Measurements from ENCODE around the gene TOR1B. TPM values are rescaled to one million over a fixed set of nuclear protein-coding genes. Genes with fewer than 3 reads are reported as not detected.

Gene TOR1B
- total and polyA plus RNA-seq, 4 donors = 12.8 to 31.9 (median 17.8) TPM

DNA sequence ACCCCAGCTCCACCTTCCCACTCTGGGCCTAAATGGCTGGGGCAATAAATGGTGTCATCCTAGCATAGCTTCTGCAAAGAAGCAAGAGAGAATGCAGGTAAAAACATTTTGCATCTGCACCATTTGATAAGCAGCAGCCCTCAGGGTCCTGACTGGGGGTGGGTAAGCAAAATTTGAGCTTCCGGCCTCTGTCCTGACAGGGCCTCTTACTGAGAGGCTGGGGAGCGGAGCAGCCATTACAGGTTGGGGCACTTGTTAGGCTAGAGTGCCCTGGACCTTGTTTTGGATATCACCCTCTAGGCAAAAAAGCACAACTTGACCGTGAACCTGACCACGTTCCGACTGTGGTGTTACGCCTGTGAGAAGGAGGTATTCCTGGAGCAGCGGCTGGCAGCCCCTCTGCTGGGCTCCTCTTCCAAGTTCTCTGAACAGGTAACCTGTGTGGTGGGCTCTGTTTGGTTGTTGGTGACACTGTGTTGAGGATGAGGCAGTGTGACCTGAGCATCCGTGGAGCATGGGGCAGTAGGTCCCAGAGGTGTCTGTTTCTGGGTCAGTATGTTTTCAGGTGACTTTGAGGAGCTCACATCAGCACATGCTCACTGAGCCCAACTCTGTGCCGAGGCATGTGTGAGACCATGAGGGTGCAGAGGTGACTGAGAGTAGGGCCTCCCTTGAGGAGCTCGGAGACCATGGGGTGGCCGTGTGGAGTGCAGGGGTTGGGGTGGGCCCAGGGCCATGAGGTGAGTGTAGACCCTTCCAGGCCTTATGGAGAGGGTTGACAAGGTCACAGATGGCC, 55.4 kb downstream of the TOR1B start:
- TF ChIP-seq FOXA2 (IDR thresholded peaks at IDR 0.05) = no peak
- Histone ChIP-seq H3K4me3 (ENCODE audit: low read depth in 1 of 3, low read length in 3 of 3) (no peak overlapping the region), H3K4me1 (ENCODE audit: control insufficient read depth in 4 of 4, insufficient read depth in 4 of 4, low read length in 3 of 4) (peaks cover 0 to 3% (median 0%) of the 10 kb centered on the region in 4 donors), H3K9me3 (ENCODE audit: control insufficient read depth in 4 of 4, low read length in 3 of 4) (no peaks in the 10 kb centered on the region), H3K27ac (ENCODE audit: low read depth in 1 of 2, low read length in 2 of 2) (no peak overlapping the region), H3K36me3 (ENCODE audit: control insufficient read depth in 4 of 4, insufficient read depth in 3 of 4, low read depth in 1 of 4, low read length in 3 of 4) (peaks cover 12 to 62% (median 26%) of the 10 kb centered on the region in 4 donors), H3K27me3 (ENCODE audit: control insufficient read depth in 4 of 4, insufficient read depth in 4 of 4, low read length in 3 of 4) (no peaks in the 10 kb centered on the region), H3K9ac (ENCODE audit: low read depth in 1 of 2, low read length in 2 of 2) (no peak overlapping the region)
- 89% methylated on average over 11 of the region's 11 CpGs for WGBS
- peak; percentile 29 for DNase-seq (ENCODE audit: low spot score)

Other genes starting within 250 kb of the TOR1B start
- under 1 TPM in 1 of 2 donors, not detected in 1; 0.23 TPM for gene C9orf50, start 182.1 kb upstream of the TOR1B start, total RNA-seq
- gene C9orf50, start 182.1 kb upstream of the TOR1B start, polyA plus RNA-seq = not detected
- gene NTMT1, start 177.0 kb upstream of the TOR1B start, total RNA-seq = 10 to 100 TPM; 13.1 to 17.7 TPM
- 10 to 100 TPM; 34.8 to 42.5 TPM for gene NTMT1, start 177.0 kb upstream of the TOR1B start, polyA plus RNA-seq
- gene ASB6, start 161.0 kb upstream of the TOR1B start, total RNA-seq = 1 to 10 TPM; 6.0 to 8.4 TPM
- 1 to 10 TPM; 3.4 to 6.3 TPM for gene ASB6, start 161.0 kb upstream of the TOR1B start, polyA plus RNA-seq
- gene PRRX2, start 137.5 kb upstream of the TOR1B start, total RNA-seq = under 1 TPM in 1 of 2 donors, not detected in 1; 0.08 TPM
- under 1 TPM in 1 of 2 donors, not detected in 1; 0.03 TPM for gene PRRX2, start 137.5 kb upstream of the TOR1B start, polyA plus RNA-seq
- gene PTGES, start 50.1 kb upstream of the TOR1B start, total RNA-seq = under 1 TPM in 1 of 2 donors, not detected in 1; 0.47 TPM
- gene PTGES, start 50.1 kb upstream of the TOR1B start, polyA plus RNA-seq = under 1 TPM; 0.07 to 0.17 TPM
- gene TOR1A, start 21.0 kb downstream of the TOR1B start, total RNA-seq = 10 to 100 TPM; 18.3 to 30.5 TPM
- 10 to 100 TPM; 29.1 to 34.0 TPM for gene TOR1A, start 21.0 kb downstream of the TOR1B start, polyA plus RNA-seq
- gene C9orf78, start 32.1 kb downstream of the TOR1B start, total RNA-seq = 10 to 100 TPM; 37.2 to 64.6 TPM
- 10 to 100 TPM; 31.1 to 84.2 TPM for gene C9orf78, start 32.1 kb downstream of the TOR1B start, polyA plus RNA-seq
- gene USP20, start 32.3 kb downstream of the TOR1B start, total RNA-seq = 10 to 100 TPM; 11.7 to 19.8 TPM
- 1 to 10 TPM; 8.2 to 8.8 TPM for gene USP20, start 32.3 kb downstream of the TOR1B start, polyA plus RNA-seq
- gene FNBP1, start 240.0 kb downstream of the TOR1B start, total RNA-seq = 10 to 100 TPM; 15.0 to 15.6 TPM
- 1 to 10 TPM; 6.6 to 9.7 TPM for gene FNBP1, start 240.0 kb downstream of the TOR1B start, polyA plus RNA-seq

Measured in liver (tissue), 9 donors.